AG10803 (cell line): ENCODE data around the gene COPG1.

Source experiments
- DNase-seq: peaks from one replicate; pipeline ENCODE4 v3.0.0; 2010; ENCODE audit warnings: low read depth
- H3K4me3 ChIP-seq: 2 replicates; pipeline ENCODE4 v1.5.1; 2011; ENCODE audit warnings: mild to moderate bottlenecking, low read length, control low read depth
- TF ChIP-seq, protein P1 (sequence below): conservative IDR thresholded peaks from 2 replicates; pipeline ENCODE4 v1.5.1; 2011; ENCODE audit warnings: mild to moderate bottlenecking, low read length, control low read depth, inconsistent platforms

Gene COPG1

DNA sequence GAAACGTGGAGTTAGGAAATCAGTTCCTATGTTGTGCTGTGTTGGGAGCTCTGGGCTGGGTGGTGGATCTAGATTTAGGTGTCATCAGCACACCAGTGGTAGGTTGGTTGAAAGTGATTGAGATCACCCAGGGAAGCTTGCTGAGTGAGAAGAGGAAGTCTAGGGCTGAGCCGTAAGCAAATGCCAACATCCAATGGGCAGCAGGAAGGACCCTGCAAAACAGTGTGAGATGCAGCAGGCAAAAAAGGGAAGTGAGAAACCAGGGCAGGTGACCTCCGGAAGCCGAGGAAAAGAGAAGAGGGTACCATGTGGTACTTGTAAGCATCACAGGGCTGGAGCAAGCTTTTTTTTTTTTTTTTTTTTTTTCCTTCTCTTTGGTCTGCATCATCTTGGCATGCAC, 15.9 kb upstream of the COPG1 start:
- no peak overlapping the region for H3K4me3 ChIP-seq
- TF ChIP-seq, protein P1, sequence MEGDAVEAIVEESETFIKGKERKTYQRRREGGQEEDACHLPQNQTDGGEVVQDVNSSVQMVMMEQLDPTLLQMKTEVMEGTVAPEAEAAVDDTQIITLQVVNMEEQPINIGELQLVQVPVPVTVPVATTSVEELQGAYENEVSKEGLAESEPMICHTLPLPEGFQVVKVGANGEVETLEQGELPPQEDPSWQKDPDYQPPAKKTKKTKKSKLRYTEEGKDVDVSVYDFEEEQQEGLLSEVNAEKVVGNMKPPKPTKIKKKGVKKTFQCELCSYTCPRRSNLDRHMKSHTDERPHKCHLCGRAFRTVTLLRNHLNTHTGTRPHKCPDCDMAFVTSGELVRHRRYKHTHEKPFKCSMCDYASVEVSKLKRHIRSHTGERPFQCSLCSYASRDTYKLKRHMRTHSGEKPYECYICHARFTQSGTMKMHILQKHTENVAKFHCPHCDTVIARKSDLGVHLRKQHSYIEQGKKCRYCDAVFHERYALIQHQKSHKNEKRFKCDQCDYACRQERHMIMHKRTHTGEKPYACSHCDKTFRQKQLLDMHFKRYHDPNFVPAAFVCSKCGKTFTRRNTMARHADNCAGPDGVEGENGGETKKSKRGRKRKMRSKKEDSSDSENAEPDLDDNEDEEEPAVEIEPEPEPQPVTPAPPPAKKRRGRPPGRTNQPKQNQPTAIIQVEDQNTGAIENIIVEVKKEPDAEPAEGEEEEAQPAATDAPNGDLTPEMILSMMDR, result no peak
- no peak for DNase-seq

DNA sequence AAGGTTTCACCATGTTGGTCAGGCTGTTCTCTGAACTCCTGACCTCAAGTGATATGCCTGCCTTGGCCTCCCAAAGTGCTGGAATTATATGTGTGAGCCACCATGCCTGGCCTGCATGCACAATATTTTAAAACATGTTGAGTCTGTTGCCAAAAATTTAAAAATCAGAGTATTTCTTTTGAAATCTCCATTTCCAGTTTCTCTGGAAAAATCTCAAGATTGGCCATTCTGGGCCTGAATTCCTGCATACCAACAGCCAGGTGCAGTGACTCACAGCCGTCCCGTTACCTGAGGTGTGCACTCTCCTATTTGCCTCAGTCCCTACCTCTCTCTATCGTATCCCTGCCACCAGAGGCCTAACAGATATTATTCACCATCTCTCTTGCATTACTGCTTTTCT, 15.0 kb upstream of the COPG1 start:
- TF ChIP-seq, protein P1, result no peak
- DNase-seq, result no peak
- no peak overlapping the region for H3K4me3 ChIP-seq

DNA sequence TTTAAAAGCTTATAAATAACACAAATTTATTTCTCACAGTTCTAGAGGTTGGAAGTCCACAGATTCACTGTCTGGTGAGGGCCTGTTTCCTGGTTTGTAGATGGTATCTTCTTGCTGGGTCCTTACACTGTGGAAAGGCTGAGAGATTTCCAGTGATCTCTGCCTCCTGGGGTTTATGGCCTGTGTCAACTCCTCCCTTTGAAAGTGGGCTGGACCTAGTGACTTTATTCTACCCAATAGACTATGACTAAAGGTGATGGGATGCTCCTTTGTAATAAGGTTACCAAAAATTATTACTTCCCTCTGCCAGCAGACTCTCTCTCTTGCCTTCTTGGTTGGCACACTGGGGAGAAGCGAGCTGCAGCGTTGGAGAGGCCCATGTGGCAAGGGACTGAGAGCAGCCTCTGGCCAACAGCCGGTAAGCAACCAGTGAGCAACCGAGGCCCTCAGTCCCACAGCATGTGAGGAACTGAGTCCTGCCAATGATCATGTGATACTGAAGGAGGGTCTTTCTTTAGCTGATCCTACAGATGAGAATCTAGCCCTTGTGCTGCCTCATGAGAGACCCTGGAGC, 14.0 kb upstream of the COPG1 start:
- no peak overlapping the region for H3K4me3 ChIP-seq
- no peak for DNase-seq
- TF ChIP-seq, protein P1, result no peak

DNA sequence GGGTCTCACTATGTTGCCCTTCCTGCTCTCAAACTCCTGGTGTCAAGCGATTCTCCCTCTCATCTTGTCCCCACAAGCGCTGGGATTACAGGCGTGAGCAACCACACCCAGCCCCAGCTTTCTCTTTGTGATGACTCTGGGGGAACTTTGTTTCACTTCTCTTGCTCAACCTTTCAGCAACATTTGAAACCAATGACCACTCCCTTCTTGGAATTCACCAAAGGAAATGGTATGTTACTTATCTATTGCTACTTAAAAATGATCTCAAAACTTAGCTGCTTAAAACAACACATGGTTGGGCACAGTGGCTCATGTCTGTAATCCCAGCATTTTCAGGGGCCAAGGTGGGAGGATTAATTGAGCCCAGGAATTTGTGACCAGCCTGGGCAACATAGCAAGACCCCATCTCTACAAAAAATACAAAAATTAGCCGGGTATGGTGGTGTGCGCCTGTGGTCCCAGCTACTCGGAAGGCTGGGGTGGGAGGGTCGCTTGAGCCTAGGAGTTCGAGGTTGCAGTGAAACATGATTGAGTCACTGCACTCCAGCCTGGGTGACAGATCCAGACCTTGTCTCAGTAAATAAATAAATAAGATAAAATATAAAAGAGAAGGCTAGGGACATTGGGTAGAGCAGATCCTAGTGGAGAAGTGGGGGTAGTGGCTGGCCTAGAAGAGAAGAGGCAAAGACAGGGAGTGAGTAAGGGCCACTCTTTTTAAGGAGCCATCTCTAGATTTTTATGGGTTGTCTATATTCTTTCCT, 10.3 kb upstream of the COPG1 start:
- peak; percentile 79 for DNase-seq
- TF ChIP-seq, protein P1, result no peak
- H3K4me3 ChIP-seq, result no peak overlapping the region

DNA sequence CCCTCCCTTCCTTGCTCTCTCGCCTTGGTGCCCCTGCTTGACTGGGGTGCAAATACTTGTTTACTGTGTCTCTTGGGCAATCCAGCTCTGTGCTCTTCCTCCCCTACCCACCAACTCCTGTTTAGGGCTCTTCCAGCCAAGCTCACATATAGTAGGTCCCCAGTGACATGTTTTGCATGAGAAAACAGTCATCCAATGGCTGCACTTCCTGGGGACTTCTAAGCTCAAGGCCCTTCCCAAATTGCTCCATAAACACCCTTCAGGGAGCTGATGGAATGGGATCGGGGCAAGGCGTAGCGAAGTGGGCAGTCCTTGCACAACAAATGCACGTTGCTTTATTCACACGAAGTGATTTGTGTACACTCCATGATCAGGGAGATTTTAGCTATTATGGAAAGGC, 9.4 kb upstream of the COPG1 start:
- DNase-seq, result no peak
- no peak overlapping the region for H3K4me3 ChIP-seq
- TF ChIP-seq, protein P1, result no peak

DNA sequence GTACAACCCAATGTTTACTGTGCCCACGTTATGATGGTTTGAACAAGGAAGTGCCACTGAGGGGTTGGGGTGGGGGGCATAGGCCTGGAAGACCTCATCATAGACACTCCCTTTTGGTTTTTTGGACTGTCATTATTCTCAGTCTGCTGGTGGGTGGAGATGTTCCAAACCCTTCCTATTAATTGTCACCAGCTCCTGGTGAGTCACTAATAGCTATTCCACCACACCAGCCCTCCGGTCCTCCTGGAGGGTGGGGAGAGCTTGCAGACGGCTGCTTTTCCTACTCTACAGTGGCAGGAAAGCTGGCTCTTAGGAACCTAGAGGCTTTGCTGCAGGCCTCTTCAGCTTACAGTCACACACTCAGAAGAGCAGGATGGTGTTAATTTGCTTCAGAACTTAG, 9.0 kb upstream of the COPG1 start:
- DNase-seq, result peak; percentile 50
- H3K4me3 ChIP-seq, result no peak overlapping the region
- TF ChIP-seq, protein P1, result no peak

DNA sequence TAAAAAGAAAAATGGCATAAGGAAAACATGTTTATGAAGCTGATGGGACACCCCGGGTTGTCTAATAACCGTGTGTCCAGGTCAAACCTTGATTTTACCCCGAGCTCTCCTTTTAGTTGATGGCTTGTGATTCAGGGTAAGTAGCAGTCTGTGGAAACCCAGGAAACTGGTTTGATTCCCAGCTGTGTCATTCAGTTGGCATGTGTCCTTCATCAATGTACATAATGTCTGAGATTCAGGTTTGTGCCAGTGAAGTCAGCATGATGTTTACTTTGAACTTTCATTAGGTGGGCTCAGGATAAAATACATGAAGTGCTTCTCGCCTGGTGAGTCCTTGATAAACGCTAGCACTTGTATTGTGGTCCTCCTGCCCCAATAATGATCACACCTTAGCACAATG, 4.3 kb upstream of the COPG1 start:
- no peak overlapping the region for H3K4me3 ChIP-seq
- TF ChIP-seq, protein P1, result no peak
- no peak for DNase-seq
